ENCODE data around the gene TRRAP. TPM values are rescaled to one million over a fixed set of nuclear protein-coding genes. Genes with fewer than 3 reads are reported as not detected.

The TRRAP gene
- total RNA-seq, 3 donors from 2014 or later: 36.2 to 47.8 (median 44.5) TPM

DNA sequence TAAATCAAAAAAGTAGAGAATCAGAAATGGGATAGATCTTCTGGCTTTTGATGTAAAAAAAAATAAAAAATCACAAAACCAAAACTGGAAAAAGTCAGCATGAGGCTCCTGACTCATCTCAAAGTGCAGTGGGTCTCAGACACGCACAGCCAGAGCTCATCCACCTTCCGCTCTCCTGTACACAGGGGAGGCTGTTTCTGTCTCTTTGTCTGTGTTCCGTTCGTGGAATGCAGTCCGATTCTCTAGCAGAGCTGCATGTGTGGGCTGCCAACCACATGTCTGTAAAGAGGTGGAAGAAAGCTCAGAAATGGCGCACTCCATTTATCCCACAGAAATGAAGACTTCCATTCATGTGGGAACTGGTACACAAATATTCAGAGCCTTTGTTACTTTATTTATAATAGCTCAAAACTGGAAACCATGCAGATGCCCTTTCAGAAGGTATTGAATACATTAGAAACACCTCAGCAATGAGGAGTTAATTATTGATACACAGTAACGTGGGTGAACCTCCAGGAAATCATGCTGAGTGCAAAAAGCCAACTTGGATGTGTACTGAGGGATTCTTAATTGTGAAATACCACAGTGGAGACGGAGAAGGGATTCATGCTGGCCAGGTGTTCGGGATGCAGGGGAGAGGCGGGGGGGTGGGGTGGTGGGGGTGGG, 123.3 kb downstream of the TRRAP start:
- TF ChIP-seq, protein P1, sequence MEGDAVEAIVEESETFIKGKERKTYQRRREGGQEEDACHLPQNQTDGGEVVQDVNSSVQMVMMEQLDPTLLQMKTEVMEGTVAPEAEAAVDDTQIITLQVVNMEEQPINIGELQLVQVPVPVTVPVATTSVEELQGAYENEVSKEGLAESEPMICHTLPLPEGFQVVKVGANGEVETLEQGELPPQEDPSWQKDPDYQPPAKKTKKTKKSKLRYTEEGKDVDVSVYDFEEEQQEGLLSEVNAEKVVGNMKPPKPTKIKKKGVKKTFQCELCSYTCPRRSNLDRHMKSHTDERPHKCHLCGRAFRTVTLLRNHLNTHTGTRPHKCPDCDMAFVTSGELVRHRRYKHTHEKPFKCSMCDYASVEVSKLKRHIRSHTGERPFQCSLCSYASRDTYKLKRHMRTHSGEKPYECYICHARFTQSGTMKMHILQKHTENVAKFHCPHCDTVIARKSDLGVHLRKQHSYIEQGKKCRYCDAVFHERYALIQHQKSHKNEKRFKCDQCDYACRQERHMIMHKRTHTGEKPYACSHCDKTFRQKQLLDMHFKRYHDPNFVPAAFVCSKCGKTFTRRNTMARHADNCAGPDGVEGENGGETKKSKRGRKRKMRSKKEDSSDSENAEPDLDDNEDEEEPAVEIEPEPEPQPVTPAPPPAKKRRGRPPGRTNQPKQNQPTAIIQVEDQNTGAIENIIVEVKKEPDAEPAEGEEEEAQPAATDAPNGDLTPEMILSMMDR (IDR thresholded peaks at IDR 0.05): no peak
- H3K36me3 ChIP-seq (ENCODE audit: low read depth): peaks cover 17% of the 10 kb centered on the region
- H3K9me3 ChIP-seq: no peaks in the 10 kb centered on the region
- DNase-seq (no peak), ATAC-seq (no peak)
- no peak overlapping the region for H3K4me3 ChIP-seq
- intact Hi-C loops (cut with DNase I, micrococcal nuclease): no loop called here
- H3K4me1 ChIP-seq (ENCODE audit: low read depth): peaks cover 8% of the 10 kb centered on the region

DNA sequence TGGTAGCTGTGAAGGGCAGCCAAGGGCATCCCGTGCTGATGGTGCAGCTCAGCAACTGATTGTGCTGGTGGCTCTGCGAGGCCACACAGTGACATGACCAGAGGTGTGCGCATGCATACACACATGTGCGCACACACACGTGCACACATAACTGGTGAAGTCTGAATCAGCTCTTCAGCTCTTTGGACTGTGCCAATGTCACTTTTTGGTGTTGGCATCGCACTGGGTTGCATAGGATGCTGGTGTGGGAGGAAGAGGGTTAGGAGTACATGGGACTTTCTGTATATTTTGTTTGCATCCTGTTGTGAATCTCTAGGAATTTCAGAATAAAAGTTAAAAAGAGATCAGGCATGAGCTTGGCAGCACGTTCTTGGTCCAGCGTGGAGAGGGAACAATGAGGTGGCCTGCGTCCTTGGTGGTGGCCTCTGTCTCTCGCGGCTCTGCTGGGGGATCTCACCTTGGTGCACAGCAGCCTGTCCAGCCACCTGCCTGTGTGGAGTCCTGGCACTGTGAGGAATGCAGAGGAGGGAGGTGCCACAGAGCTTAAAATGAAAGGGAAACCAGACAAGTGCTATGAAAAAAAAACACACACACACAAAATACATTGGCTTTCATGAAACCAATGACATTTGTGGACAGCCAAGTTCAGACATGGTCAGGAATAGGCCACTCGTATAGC, 124.0 kb downstream of the TRRAP start:
- ATAC-seq: no peak
- no peak for DNase-seq
- no peak overlapping the region for H3K4me3 ChIP-seq
- H3K4me1 ChIP-seq (ENCODE audit: low read depth): peaks cover 8% of the 10 kb centered on the region
- peaks cover 19% of the 10 kb centered on the region for H3K36me3 ChIP-seq (ENCODE audit: low read depth)
- intact Hi-C loops (cut with DNase I, micrococcal nuclease): no loop called here
- H3K9me3 ChIP-seq: no peaks in the 10 kb centered on the region
- TF ChIP-seq, protein P1 (IDR thresholded peaks at IDR 0.05): no peak

DNA sequence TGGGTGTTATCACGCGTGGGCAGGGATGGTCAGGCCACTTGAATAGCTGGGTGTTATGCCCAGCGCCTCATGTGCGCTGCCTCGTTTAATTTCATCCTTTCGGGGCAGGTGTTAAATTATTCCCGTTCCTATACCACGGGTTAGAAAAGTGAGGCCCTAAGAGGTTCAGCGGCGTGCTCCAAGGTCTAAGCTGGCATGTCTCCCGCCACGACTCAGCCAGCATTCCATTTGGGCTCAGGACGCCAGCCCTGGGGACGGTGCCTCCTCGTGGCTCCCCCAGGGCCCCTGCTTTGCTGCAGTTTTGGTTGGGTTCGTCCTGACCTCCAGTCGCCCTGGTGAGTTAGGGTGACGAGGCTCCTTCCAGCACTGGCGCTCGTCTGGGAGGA, 124.5 kb downstream of the TRRAP start:
- Histone ChIP-seq H3K9me3 (no peaks in the 10 kb centered on the region), H3K4me1 (ENCODE audit: low read depth) (peaks cover 8% of the 10 kb centered on the region), H3K36me3 (ENCODE audit: low read depth) (peaks cover 19% of the 10 kb centered on the region), H3K4me3 (no peak overlapping the region)
- intact Hi-C loops (cut with DNase I, micrococcal nuclease): no loop called here
- TF ChIP-seq, protein P1 (IDR thresholded peaks at IDR 0.05): no peak
- ATAC-seq (no peak), DNase-seq (no peak)

DNA sequence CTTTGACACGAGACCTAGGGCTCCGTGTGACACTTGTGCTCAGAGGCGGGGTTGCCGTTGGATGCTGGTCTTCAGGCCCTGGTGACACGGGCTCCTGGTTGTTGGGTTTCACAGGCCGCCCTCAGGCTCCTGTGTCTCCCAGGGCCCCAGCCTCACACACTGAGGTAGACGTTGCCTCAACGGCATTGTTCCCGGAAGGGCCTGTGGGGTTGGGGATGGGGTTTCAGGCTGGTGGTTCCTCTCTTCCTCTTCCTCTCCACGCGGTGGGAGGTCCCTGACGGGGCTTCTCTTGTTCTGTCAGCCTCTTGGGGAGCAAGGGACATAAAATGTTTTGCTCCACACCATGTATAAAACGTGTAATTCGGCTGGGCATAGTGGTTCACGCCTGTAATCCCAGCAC, 125.1 kb downstream of the TRRAP start:
- intact Hi-C loops (cut with DNase I, micrococcal nuclease): no loop called here
- Histone ChIP-seq H3K36me3 (ENCODE audit: low read depth) (peaks cover 19% of the 10 kb centered on the region), H3K9me3 (no peaks in the 10 kb centered on the region), H3K4me3 (no peak overlapping the region), H3K4me1 (ENCODE audit: low read depth) (peaks cover 8% of the 10 kb centered on the region)
- TF ChIP-seq, protein P1 (IDR thresholded peaks at IDR 0.05): no peak
- DNase-seq (no peak), ATAC-seq (no peak)

DNA sequence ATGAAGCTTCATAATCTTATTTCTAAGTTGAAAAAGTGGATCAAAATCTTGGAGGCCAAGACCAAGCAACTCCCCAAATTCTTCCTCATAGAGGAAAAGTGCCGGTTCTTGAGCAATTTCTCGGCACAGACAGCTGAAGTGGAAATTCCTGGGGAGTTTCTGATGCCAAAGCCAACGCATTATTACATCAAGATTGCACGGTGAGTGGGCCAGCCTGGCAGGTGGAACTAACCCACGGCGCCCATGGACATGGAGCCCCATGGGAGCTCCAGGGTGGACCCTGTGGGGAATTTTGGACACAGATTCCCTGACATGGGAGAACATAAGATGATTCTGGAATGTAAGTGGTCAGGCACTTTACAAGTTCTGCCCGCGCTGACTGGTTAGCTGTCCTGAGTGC, 125.9 kb downstream of the TRRAP start:
- intact Hi-C loops (cut with DNase I, micrococcal nuclease): no loop called here
- no peak overlapping the region for H3K4me3 ChIP-seq
- no peaks in the 10 kb centered on the region for H3K9me3 ChIP-seq
- TF ChIP-seq, protein P1 (IDR thresholded peaks at IDR 0.05): no peak
- DNase-seq (no peak), ATAC-seq (no peak)
- H3K36me3 ChIP-seq (ENCODE audit: low read depth): peaks cover 19% of the 10 kb centered on the region
- peaks cover 1% of the 10 kb centered on the region for H3K4me1 ChIP-seq (ENCODE audit: low read depth)
